Activated CD8-positive, alpha-beta memory T cell treated with anti-CD3 and anti-CD28 coated beads, Interleukin-2, amount 50 U/mL, for 4 hours (primary cell): Measurements from ENCODE around the gene PRTG.
A peak's percentile ranks its signal among the peaks of the same experiment; 100 is the strongest.
"Not testable (repeated sequence)": the region's sequence is repeated elsewhere in the genome, so short reads cannot be mapped to it uniquely, and the experiment has no call there.

ENCODE experiments used
- DNase-seq: peaks from one replicate; pipeline ENCODE4 v3.0.0-alpha.2; 2020

PRTG gene

GRCh38 chr15:55742927-55743728 lies at the start of gene PRTG:
Gene PRTG, minus strand, starts transcription at chr15:55743152. Its CDS starts 221 bp downstream, at chr15:55742931.
- DNase-seq, result peak; percentile 14

- no peak for DNase-seq
These were observed 48.8 kb upstream of the PRTG start for GRCh38 chr15:55791551-55792400.

GRCh38 chr15:55789066-55789660 lies 46.2 kb upstream of the PRTG start:
- DNase-seq, result peak; percentile 40

- DNase-seq, result no peak
These were observed 43.4 kb upstream of the PRTG start for GRCh38 chr15:55786341-55786740.

GRCh38 chr15:55785593-55785992 lies 42.6 kb upstream of the PRTG start:
- DNase-seq, result not testable (repeated sequence)

- DNase-seq, result no peak
These were observed 41.3 kb upstream of the PRTG start for GRCh38 chr15:55784286-55784685.

- DNase-seq, result no peak
These were observed 39.9 kb upstream of the PRTG start for GRCh38 chr15:55782901-55783300.

GRCh38 chr15:55780292-55780691 lies 37.3 kb upstream of the PRTG start:
- no peak for DNase-seq

- DNase-seq, result no peak
These were observed 36.0 kb upstream of the PRTG start for GRCh38 chr15:55778932-55779331.

GRCh38 chr15:55775316-55775715 lies 32.4 kb upstream of the PRTG start:
- DNase-seq, result no peak

- peak; percentile 32 for DNase-seq
These were observed 31.4 kb upstream of the PRTG start for GRCh38 chr15:55774113-55774970.

- no peak for DNase-seq
These were observed 27.9 kb upstream of the PRTG start for GRCh38 chr15:55770806-55771205.

GRCh38 chr15:55770261-55770660 lies 27.3 kb upstream of the PRTG start:
- DNase-seq, result no peak

GRCh38 chr15:55768670-55769185 lies 25.8 kb upstream of the PRTG start:
- no peak for DNase-seq

- DNase-seq, result no peak
These were observed 23.7 kb upstream of the PRTG start for GRCh38 chr15:55766676-55767075.

- DNase-seq, result no peak
These were observed 21.4 kb upstream of the PRTG start for GRCh38 chr15:55764398-55764797.

- DNase-seq, result no peak
These were observed 15.6 kb upstream of the PRTG start for GRCh38 chr15:55758580-55758986.

- not testable (repeated sequence) for DNase-seq
These were observed 10.5 kb upstream of the PRTG start for GRCh38 chr15:55753433-55753832.

- DNase-seq, result no peak
These were observed 7.8 kb upstream of the PRTG start for GRCh38 chr15:55750706-55751105.

GRCh38 chr15:55743729-55744655 lies 1.0 kb upstream of the PRTG start:
- DNase-seq, result no peak

- DNase-seq, result no peak
These were observed 440 bp downstream of the PRTG start for GRCh38 chr15:55742498-55742926.
